IMR-90 (cell line): ENCODE measurements around the gene ZNF546. TPM values are rescaled to one million over a fixed set of nuclear protein-coding genes. Genes with fewer than 3 reads are reported as not detected.

ENCODE experiments used
- ATAC-seq: fragments of 200-7000 bp; cut with Tn5 transposase; 2 replicates; pipeline ENCODE4 v1.9.1; 2020; ENCODE audit warnings: low read depth, mild to moderate bottlenecking, moderate library complexity
- BruUV-seq: library from RNA; stranded (reverse); fragments of 400-500 nt; replicated peaks from 2 replicates; lab custom pipeline; 2021; lab: Mats Ljungman, UMichigan
- CTCF ChIA-PET: fragments of 300-600 bp; formaldehyde crosslinking; extraction: SDS; loops from one replicate; lab custom pipeline; 2021; ENCODE audit warnings: antibody characterized with exemption; lab: Yijun Ruan, JAX
- POLR2A ChIA-PET: fragments of 300-600 bp; sonication (Branson Sonifier 250); formaldehyde crosslinking; loops from one replicate; lab custom pipeline; 2022; ENCODE audit warnings: antibody characterized with exemption; ENCODE audit not compliant: unreplicated experiment; lab: Charles Lee
- DNase-seq: peaks from one replicate; pipeline ENCODE4 v3.0.0; 2013
- H2AFZ ChIP-seq: replicated peaks from 2 replicates; pipeline ENCODE3; 2013; ENCODE audit warnings: low read length, mild to moderate bottlenecking; ENCODE audit not compliant: poor library complexity
- H2AK5ac ChIP-seq: 2 replicates; pipeline ENCODE4 v1.6.1; 2013; ENCODE audit warnings: low read depth, low read length, inconsistent platforms
- H2AK9ac ChIP-seq: replicated peaks from 2 replicates; pipeline ENCODE3; 2013; ENCODE audit warnings: mild to moderate bottlenecking, low read depth, low read length, moderate library complexity; ENCODE audit not compliant: poor library complexity
- H2BK120ac ChIP-seq: 2 replicates; pipeline ENCODE4 v1.6.1; 2013; ENCODE audit warnings: low read depth, low read length, inconsistent platforms
- H2BK15ac ChIP-seq: 3 replicates; pipeline ENCODE4 v1.6.1; 2013; ENCODE audit warnings: low read depth, low read length, inconsistent platforms
- H2BK20ac ChIP-seq: 2 replicates; pipeline ENCODE4 v1.6.1; 2013; ENCODE audit warnings: low read depth, mild to moderate bottlenecking, inconsistent platforms, low read length, moderate library complexity
- H2BK5ac ChIP-seq: 2 replicates; pipeline ENCODE4 v1.6.1; 2013; ENCODE audit warnings: mild to moderate bottlenecking, low read depth, low read length, inconsistent platforms; ENCODE audit not compliant: poor library complexity, severe bottlenecking
- H3K14ac ChIP-seq: replicated peaks from 2 replicates; pipeline ENCODE4 v1.6.1; 2013; ENCODE audit warnings: low read depth, low read length, inconsistent platforms
- H3K18ac ChIP-seq: 2 replicates; pipeline ENCODE4 v1.6.1; 2013; ENCODE audit warnings: low read depth, low read length, control low read depth
- H3K23ac ChIP-seq: 2 replicates; pipeline ENCODE4 v1.6.1; 2013; ENCODE audit warnings: low read depth, low read length, inconsistent platforms
- H3K27ac ChIP-seq: 2 replicates; pipeline ENCODE4 v1.5.1; 2013; ENCODE audit warnings: mild to moderate bottlenecking, control low read depth, low read length; ENCODE audit not compliant: insufficient read depth
- H3K27me3 ChIP-seq: 2 replicates; pipeline ENCODE4 v1.6.1; 2013; ENCODE audit warnings: low read length; ENCODE audit not compliant: control insufficient read depth, insufficient read depth
- H3K36me3 ChIP-seq: 2 replicates; pipeline ENCODE4 v1.6.1; 2013; ENCODE audit warnings: low read length, mixed read lengths; ENCODE audit not compliant: control insufficient read depth, insufficient read depth
- H3K4ac ChIP-seq: 2 replicates; pipeline ENCODE4 v1.6.1; 2013; ENCODE audit warnings: low read depth, low read length, inconsistent platforms
- H3K4me1 ChIP-seq: 2 replicates; pipeline ENCODE4 v1.6.1; 2013; ENCODE audit warnings: low read length, mixed read lengths; ENCODE audit not compliant: control insufficient read depth, insufficient read depth
- H3K4me2 ChIP-seq: 2 replicates; pipeline ENCODE4 v1.6.1; 2013; ENCODE audit warnings: low read depth, mild to moderate bottlenecking, control low read depth, low read length, moderate library complexity
- H3K4me3 ChIP-seq: 2 replicates; pipeline ENCODE4 v1.5.1; 2013; ENCODE audit warnings: low read depth, mild to moderate bottlenecking, control low read depth, low read length, moderate library complexity; ENCODE audit not compliant: insufficient read depth
- H3K56ac ChIP-seq: 2 replicates; pipeline ENCODE4 v1.6.1; 2013; ENCODE audit warnings: low read length, inconsistent platforms; ENCODE audit not compliant: insufficient read depth; ENCODE audit errors: extremely low read depth
- H3K79me1 ChIP-seq, 2 experiments: 2 replicates each; pipeline ENCODE4 v1.6.1; 2013; ENCODE audit warnings: low read length in 2 of 2, inconsistent platforms in 1 of 2, low read depth in 1 of 2
- H3K9ac ChIP-seq: 2 replicates; pipeline ENCODE4 v1.6.1; 2013; ENCODE audit warnings: low read depth, low read length, control low read depth
- H3K9me1 ChIP-seq: 2 replicates; pipeline ENCODE4 v1.6.1; 2013; ENCODE audit warnings: low read length, inconsistent platforms; ENCODE audit not compliant: insufficient read depth
- H3K9me3 ChIP-seq: 2 replicates; pipeline ENCODE4 v1.6.1; 2013; ENCODE audit warnings: low read length; ENCODE audit not compliant: control insufficient read depth, insufficient read depth
- H4K20me1 ChIP-seq: 2 replicates; pipeline ENCODE4 v1.6.1; 2013; ENCODE audit warnings: low read length, inconsistent platforms; ENCODE audit not compliant: insufficient read depth
- H4K5ac ChIP-seq: 2 replicates; pipeline ENCODE4 v1.6.1; 2013; ENCODE audit warnings: mild to moderate bottlenecking, low read depth, low read length, control low read depth
- H4K8ac ChIP-seq, 2 experiments: 2 replicates each; pipeline ENCODE4 v1.6.1; 2013; ENCODE audit warnings: low read depth in 2 of 2, low read length in 2 of 2, control low read depth in 1 of 2, inconsistent platforms in 1 of 2
- H4K91ac ChIP-seq: 2 replicates; pipeline ENCODE4 v1.6.1; 2013; ENCODE audit warnings: low read depth, low read length, inconsistent platforms; ENCODE audit not compliant: insufficient read depth
- BHLHE40 ChIP-seq: fragments of 150-350 bp; IDR thresholded peaks from 2 replicates; pipeline ENCODE4 v1.6.1; 2016; ENCODE audit warnings: mild to moderate bottlenecking, low read depth, low read length
- CEBPB ChIP-seq: IDR thresholded peaks from 2 replicates; pipeline ENCODE4 v1.6.1; 2012; ENCODE audit warnings: low read depth, low read length, improper control_type of control experiment
- CHD1 ChIP-seq: IDR thresholded peaks from 2 replicates; pipeline ENCODE4 v1.6.1; 2012; ENCODE audit warnings: low read depth, low read length, improper control_type of control experiment
- CTCF ChIP-seq: conservative IDR thresholded peaks from 2 replicates; pipeline ENCODE4 v1.5.1; 2012; ENCODE audit warnings: mild to moderate bottlenecking, low read depth, low read length, improper control_type of control experiment
- FOS ChIP-seq: fragments of 150-350 bp; IDR thresholded peaks from 2 replicates; pipeline ENCODE4 v1.6.1; 2016; ENCODE audit warnings: low read depth, low read length
- MAFK ChIP-seq: IDR thresholded peaks from 2 replicates; pipeline ENCODE4 v1.6.1; 2012; ENCODE audit warnings: low read depth, low read length, improper control_type of control experiment
- MAZ ChIP-seq: IDR thresholded peaks from 2 replicates; pipeline ENCODE4 v1.6.1; 2012; ENCODE audit warnings: low read depth, mild to moderate bottlenecking, low read length, improper control_type of control experiment, moderate library complexity, borderline replicate concordance
- MXI1 ChIP-seq: IDR thresholded peaks from 2 replicates; pipeline ENCODE4 v1.6.1; 2012; ENCODE audit warnings: low read depth, mild to moderate bottlenecking, low read length, moderate library complexity, borderline replicate concordance
- NFE2L2 ChIP-seq: fragments of 150-350 bp; IDR thresholded peaks from 2 replicates; pipeline ENCODE4 v1.6.1; 2016; ENCODE audit warnings: low read depth, mild to moderate bottlenecking, low read length
- POLR2A ChIP-seq: IDR thresholded peaks from 2 replicates; pipeline ENCODE4 v1.6.1; 2012; ENCODE audit warnings: mild to moderate bottlenecking, low read depth, low read length
- RAD21 ChIP-seq: IDR thresholded peaks from 2 replicates; pipeline ENCODE4 v1.6.1; 2012; ENCODE audit warnings: low read length, improper control_type of control experiment
- RCOR1 ChIP-seq: IDR thresholded peaks from 2 replicates; pipeline ENCODE4 v1.6.1; 2012; ENCODE audit warnings: mild to moderate bottlenecking, low read length, improper control_type of control experiment; ENCODE audit not compliant: insufficient replicate concordance
- RFX5 ChIP-seq: IDR thresholded peaks from 2 replicates; pipeline ENCODE4 v1.8.0; 2012; ENCODE audit warnings: low read depth, mild to moderate bottlenecking, low read length, moderate library complexity
- SMC3 ChIP-seq: fragments of 150-350 bp; IDR thresholded peaks from 2 replicates; pipeline ENCODE4 v1.6.1; 2016; ENCODE audit warnings: low read depth, mild to moderate bottlenecking, antibody characterized with exemption, low read length, moderate library complexity
- dilution Hi-C: fragments of 300-500 bp; cut with HindIII; formaldehyde crosslinking; loops from one replicate; pipeline ENCODE4 v1.14.3; 2018; ENCODE audit warnings: low sequenced_read_pairs; ENCODE audit not compliant: unreplicated experiment
- in situ Hi-C: fragments of 300-500 bp; cut with MboI; formaldehyde crosslinking; loops from 3 replicates; pipeline ENCODE4 v1.14.3; 2019; ENCODE audit warnings: low sequenced_read_pairs, inconsistent platforms, mixed read lengths
- intact Hi-C: fragments of 100-400 bp; cut with micrococcal nuclease; formaldehyde crosslinking; loops from 2 replicates; pipeline ENCODE4 v1.10.0; 2022
- polyA plus RNA-seq, 3 experiments: library from polyadenylated mRNA; depleted of rRNA; stranded (reverse); fragments of >200 nt; gene quantifications; 2 replicates each; pipeline ENCODE4 v1.2.3, GENCODE V29; 2012; ENCODE audit warnings: low replicate concordance in 1 of 3
- total RNA-seq: library from RNA; depleted of rRNA; stranded (reverse); fragments of >200 nt; gene quantifications from 2 replicates; pipeline ENCODE4 v1.2.3, GENCODE V29; 2012
- TF ChIP-seq, protein P1 (sequence below): fragments of 150-350 bp; IDR thresholded peaks from 2 replicates; pipeline ENCODE4 v1.6.1; 2017; ENCODE audit warnings: mild to moderate bottlenecking, antibody characterized with exemption, low read length, low read depth
- TF ChIP-seq, protein P2 (sequence below): fragments of 150-350 bp; IDR thresholded peaks from 2 replicates; pipeline ENCODE4 v1.6.1; 2016; ENCODE audit warnings: low read depth, mild to moderate bottlenecking, low read length, moderate library complexity, borderline replicate concordance

The ZNF546 gene
- total and polyA plus RNA-seq, 2 of the 4 experiments (the other 2 are of a cell fraction) = 1.6 to 6.5 TPM

GRCh38 chr19:40009674-40010073 is 12.8 kb downstream of the ZNF546 start:
- Histone ChIP-seq H3K9ac (no peak overlapping the region), H2BK15ac (no peak overlapping the region), H3K4me2 (no peak overlapping the region), H4K8ac (no peak overlapping the region), H3K23ac (no peak overlapping the region), H3K56ac (no peak overlapping the region), H4K91ac (no peak overlapping the region), H2BK5ac (no peak overlapping the region), H3K14ac (no peak overlapping the region), H4K20me1 (no peaks in the 10 kb centered on the region), H2AFZ (no peak overlapping the region), H2BK120ac (no peak overlapping the region), H3K4me3 (no peak overlapping the region), H2AK5ac (no peak overlapping the region), H4K5ac (no peak overlapping the region), H2BK20ac (no peak overlapping the region), H3K4me1 (peaks cover 5% of the 10 kb centered on the region; the same call in 1 of the 2 replicates), H3K27ac (no peak overlapping the region), H3K9me1 (0 out of 2 replicates have a peak, but pooled peaks cover 4% of the 10 kb centered on the region), H3K4ac (no peak overlapping the region), H3K79me1 (no peaks in the 10 kb centered on the region), H3K18ac (no peak overlapping the region), H3K36me3 (peaks cover 10% of the 10 kb centered on the region), H3K27me3 (no peaks in the 10 kb centered on the region), H2AK9ac (no peak overlapping the region), H3K9me3 (peaks cover 13% of the 10 kb centered on the region)
- dilution Hi-C loops (no loop called here), intact Hi-C loops (no loop called here), in situ Hi-C loops (no loop called here)
- DNase-seq = no peak
- TF ChIP-seq CEBPB (no peak), CTCF (no peak), SMC3 (no peak), POLR2A (no peak), BHLHE40 (no peak), FOS (no peak), MXI1 (no peak), RAD21 (no peak), NFE2L2 (no peak), RFX5 (no peak), CHD1 (no peak), MAZ (no peak), MAFK (no peak), RCOR1 (no peak)
- TF ChIP-seq, protein P1, sequence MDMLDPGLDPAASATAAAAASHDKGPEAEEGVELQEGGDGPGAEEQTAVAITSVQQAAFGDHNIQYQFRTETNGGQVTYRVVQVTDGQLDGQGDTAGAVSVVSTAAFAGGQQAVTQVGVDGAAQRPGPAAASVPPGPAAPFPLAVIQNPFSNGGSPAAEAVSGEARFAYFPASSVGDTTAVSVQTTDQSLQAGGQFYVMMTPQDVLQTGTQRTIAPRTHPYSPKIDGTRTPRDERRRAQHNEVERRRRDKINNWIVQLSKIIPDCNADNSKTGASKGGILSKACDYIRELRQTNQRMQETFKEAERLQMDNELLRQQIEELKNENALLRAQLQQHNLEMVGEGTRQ = no peak
- TF ChIP-seq, protein P2, sequence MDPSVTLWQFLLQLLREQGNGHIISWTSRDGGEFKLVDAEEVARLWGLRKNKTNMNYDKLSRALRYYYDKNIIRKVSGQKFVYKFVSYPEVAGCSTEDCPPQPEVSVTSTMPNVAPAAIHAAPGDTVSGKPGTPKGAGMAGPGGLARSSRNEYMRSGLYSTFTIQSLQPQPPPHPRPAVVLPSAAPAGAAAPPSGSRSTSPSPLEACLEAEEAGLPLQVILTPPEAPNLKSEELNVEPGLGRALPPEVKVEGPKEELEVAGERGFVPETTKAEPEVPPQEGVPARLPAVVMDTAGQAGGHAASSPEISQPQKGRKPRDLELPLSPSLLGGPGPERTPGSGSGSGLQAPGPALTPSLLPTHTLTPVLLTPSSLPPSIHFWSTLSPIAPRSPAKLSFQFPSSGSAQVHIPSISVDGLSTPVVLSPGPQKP = no peak
- CTCF ChIA-PET = no interaction called here
- no peak for ATAC-seq
- no TSS peak for BruUV-seq
- POLR2A ChIA-PET = no interaction called here
